Head of caudate nucleus (tissue), 42 donors: ENCODE measurements around the gene SNAPIN.

Experiments used
- DNase-seq, 42 donors: peaks; one replicate each; pipeline versions ENCODE4 v3.0.0 to v3.0.0-alpha.2; 2020 to 2021; ENCODE audit warnings: mixed read lengths in 7 of 42
- intact Hi-C: fragments of 100-400 bp; cut with DNase I; formaldehyde crosslinking; loops from one replicate; pipeline ENCODE4 v1.15.0; 2022

SNAPIN gene

DNA sequence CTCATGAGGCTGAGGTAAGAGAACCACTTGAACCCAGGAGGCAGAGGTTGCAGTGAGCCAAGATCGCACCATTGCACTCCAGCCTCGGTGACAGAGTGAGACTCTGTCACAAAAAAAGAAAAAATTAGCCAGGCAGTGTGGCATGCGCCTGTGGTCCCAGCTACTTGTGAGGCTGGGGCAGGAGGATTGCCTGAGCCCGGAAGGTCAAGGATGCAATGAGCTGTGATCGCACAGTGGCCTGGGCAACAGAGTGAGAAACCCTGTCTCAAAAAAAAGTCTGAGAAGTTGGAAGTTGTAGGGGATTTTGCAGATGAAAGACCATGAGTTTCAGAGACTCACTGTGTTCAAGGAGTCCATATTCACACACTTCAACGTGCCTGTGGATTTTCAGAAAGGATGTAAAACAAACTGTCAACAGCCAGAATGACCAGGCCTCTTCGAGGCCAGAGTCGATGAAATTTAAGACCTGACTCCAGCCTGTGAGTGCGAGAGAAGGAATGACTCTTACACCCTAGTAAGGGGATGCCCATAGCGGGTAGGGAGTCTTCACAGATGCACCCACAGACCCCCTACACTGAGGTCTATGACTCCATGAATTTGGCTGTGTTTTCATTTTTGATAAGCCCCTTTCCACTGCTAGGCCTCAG, 33.4 kb upstream of the SNAPIN start:
- DNase-seq: peak in 1 of 42 donors; percentile 4
- intact Hi-C loops: no loop called here

DNA sequence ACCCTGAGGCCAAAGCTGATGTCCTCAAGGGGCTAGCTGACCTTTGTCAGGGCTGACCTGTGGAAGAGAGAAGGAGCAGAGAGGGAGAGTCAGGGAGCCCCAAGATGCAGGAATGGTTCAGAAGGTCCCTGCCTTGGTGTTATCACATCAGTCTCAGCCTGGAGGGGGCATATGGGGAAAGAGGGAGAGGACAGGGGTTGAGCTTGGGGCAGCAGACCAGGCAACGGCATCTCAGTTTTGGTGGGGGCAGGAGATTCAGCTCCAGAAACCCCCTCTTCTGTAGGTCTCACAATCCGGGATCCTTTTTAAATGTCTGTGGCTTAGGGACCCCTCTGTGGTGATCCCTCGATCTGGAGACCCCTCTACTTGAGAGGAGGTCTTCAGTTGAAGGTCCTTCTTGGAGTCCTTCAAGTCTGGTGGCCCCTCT, 32.0 kb upstream of the SNAPIN start:
- intact Hi-C loops: no loop called here
- no peak for DNase-seq

DNA sequence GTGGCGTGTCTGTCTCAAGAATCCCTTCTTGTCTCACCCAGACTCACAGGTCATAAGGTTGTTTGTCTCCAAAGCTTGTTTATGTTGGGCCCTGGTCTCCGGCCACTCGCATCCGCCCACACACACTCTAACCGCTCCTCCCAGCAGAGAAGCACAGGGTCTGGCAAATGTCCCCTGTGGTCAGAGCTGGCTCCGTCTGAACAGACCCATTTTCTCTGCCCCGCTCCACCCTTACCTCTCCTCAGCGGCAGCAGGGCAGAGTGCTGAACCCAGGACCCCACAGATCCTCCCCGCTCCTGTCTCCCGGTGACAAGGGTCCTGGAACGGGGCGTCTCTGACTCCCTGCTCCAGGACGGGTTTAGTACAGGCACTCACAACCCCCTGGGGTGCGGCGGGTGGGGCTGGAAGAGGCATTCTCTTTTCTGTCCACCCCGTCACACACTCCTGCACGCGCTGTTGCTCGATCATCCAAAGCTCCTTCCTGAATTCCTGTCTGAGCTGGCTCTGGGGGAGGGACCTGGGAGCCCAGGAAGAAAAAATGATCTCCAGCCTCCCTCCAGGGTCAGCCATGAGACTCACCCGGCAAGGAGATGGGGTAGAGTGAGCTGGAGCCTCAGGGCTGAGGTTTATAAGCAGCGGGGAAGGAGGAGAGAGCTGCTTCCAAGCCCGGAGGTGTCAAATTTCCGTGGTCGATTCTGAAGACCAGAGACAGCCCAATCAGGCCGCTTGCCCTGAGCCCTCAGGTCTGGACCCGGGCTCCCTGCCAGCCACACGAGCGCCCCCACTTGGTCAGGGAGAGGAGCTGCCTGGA, 31.4 kb upstream of the SNAPIN start, which contains the start of gene S100A13:
TSS of gene S100A13 (minus strand) at position 602 of the 811 bp plus-strand sequence. CDS start 1,033 bp downstream, outside the sequence.
- DNase-seq: peak in 40 of 42 donors; percentile 29 to 86 (median 66)
- intact Hi-C loops: no loop called here

DNA sequence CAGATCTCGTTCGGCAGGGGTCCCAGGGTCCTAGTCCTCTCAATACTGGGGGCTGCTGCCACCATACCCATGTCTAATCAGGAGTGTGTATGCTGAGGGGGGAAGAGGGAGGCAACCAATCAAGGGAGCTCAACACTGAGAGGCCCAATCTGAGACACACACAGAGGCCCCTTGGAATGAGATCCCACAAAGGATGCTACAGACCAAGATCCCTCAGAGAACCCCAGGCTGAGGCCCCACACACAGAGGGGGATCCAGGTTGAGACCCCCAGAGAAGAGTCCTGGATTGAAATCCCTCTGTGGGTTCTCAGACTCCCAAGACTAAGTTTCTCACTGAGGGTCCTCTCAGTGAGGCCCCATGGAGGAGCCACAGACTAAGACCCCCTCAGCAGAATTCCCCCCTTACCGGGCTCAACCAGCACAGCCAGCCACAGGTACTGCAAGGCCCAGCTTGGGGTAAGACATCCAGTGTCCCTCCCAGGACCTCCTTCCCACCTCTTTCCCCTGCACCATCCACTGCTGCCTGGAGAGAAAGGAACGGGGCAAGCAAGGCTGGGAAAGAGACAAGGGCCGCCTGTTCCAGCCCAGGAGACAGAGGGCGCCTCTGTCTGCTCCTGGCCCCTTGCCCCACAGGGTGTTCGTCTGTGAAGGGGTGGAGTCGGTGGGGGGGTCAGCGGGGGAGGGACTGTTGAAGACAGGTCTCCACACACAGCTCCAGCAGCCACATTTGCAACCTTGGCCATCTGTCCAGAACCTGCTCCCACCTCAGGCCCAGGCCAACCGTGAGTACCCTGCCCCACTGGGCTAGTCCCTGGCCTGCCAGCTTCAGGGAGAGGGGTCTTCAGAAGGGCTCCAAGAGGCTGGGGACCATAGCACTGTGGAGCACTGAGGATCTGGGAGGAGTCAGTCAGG, 30.5 kb upstream of the SNAPIN start, which contains the start of gene S100A1:
TSS of gene S100A1 (plus strand) at position 720 of the 912 bp plus-strand sequence. CDS start 2,088 bp downstream, outside the sequence.
- intact Hi-C loops: loop anchor here (2.0 kb wide), 1 partner anchor 51 kb away; no protein-coding TSS in a partner anchor
- peak; percentile 50 to 92 (median 76) for DNase-seq

DNA sequence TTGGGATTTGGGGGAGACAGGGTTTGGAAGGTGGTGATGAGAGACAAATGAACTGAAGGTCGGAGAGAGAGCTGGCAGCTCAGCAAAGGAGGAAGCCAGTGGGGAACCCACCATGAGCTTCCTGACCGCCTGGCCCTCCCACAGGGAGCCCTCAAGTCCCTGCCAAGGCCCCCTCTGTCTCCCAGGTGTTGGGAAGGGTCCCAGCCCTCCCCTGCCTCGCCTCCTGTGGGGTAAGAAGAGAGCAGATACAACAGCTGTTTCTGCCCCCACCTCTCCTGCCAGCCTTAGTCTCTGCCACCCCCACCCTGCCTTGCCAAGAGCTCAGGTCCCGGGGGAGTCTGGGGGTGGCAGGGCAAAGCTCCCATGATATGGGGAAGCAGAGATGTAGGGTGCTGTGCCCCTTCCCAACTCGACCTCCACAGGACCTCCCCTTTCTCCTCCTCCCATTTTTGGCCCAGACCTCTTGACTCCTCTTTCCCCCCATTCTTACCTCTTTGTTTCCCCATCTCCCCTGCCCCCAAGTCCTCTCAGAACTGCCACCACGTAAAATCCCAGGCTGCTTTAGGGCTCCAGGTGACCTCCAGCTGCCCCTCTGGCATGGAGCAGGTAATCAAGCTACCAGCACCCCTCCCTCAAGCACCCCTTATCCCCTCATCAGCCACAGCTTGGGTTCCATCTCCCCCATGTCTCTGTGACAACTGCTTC, 29.7 kb upstream of the SNAPIN start:
- peak in 25 of 42 donors; percentile 32 to 85 (median 56) for DNase-seq
- intact Hi-C loops: loop anchor here (2.0 kb wide), 1 partner anchor 52 kb away; no protein-coding TSS in a partner anchor

DNA sequence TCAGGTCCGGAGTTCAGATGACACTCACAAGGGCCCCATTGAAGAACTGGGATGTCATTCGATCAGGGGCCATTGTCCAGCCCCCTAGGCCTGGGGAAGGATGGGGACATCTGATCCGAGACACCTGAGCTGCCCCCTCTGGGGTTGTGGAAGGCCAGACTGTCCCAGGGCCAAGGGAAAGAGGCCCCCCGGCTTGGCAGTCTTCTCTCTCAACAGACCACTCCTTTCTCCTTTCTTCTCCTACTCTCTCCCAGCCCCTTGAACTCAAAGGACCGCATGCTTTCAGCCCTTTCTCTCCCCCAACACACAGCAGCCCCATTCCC, 29.2 kb upstream of the SNAPIN start:
- peak in 1 of 42 donors; percentile 6 for DNase-seq
- intact Hi-C loops: loop anchor here (2.0 kb wide), 1 partner anchor 53 kb away; no protein-coding TSS in a partner anchor

DNA sequence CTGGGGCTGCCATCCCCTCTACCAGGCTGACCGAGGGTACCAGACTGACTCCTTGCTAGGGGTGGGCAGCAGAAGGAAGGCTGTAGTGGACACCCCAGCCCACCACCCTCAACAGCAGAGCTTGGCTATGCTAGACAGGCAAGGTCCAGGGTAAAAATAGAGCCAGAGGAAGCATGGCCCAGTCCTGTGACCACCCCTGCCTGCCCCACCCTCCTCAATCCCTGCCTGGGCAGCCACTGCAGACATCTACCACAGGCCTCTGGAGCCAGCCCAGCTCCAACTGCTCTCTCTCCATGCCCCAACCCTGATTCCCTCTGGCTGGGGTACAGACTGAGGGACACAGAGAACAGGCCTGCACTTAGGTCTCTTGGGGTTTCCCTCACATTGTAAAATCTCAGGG, 28.5 kb upstream of the SNAPIN start:
- peak in 24 of 42 donors; percentile 13 to 70 (median 52) for DNase-seq
- intact Hi-C loops: loop anchor here (2.0 kb wide), 1 partner anchor 53 kb away; no protein-coding TSS in a partner anchor

DNA sequence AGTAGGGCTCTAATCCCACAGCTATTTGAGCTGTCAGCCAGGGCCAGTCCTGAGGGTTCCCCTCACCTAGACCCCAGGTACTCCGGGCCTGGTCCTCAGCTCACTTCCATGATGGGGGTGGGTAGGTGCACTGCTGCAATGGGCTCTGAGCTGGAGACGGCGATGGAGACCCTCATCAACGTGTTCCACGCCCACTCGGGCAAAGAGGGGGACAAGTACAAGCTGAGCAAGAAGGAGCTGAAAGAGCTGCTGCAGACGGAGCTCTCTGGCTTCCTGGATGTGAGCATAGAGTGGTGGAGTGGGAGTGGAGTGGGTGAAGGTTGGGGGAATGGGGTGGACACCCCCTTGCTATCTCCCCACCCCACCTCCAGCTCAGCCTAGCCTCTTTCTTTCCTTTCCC, 28.1 kb upstream of the SNAPIN start:
- peak in 1 of 42 donors; percentile 28 for DNase-seq
- intact Hi-C loops: no loop called here

DNA sequence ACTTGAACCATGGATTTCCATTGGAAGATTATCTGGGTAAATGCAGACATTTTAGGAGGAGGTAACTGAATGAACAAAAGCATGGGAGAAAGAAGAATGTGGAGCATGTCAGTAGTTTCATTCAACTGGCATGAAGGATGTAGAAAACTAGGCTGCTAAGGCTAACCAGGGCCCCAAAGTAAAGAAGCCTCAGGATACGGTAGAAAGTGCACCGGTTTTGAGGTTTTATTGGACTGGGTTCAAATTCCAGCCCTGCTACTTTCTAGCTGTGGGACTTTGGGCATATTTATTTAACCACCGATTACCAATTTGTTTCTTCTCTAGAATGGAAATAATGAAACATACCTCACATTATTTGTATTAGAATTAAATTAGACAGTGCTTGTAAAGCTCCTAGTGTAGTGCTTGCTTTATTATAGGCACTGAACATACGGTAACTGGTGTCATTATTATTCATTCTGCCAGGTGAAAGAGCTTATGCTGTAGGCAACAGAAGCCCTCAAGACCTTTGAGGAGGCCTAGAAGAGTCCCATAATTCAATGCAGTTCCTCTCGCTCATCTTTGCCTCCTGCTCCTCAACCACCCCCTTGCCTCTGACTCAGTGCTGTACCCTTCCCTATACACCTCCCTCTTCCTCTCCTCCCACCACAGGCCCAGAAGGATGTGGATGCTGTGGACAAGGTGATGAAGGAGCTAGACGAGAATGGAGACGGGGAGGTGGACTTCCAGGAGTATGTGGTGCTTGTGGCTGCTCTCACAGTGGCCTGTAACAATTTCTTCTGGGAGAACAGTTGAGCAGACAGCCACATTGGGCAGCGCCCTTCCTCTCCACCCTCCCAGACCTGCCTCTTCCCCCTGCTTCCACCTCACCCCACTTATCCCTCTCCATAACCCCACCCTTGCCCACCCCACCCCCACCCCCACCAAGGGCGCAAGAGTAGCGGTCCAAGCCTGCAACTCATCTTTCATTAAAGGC, 27.2 kb upstream of the SNAPIN start:
- intact Hi-C loops: no loop called here
- DNase-seq: peak in 24 of 42 donors; percentile 30 to 88 (median 57)

DNA sequence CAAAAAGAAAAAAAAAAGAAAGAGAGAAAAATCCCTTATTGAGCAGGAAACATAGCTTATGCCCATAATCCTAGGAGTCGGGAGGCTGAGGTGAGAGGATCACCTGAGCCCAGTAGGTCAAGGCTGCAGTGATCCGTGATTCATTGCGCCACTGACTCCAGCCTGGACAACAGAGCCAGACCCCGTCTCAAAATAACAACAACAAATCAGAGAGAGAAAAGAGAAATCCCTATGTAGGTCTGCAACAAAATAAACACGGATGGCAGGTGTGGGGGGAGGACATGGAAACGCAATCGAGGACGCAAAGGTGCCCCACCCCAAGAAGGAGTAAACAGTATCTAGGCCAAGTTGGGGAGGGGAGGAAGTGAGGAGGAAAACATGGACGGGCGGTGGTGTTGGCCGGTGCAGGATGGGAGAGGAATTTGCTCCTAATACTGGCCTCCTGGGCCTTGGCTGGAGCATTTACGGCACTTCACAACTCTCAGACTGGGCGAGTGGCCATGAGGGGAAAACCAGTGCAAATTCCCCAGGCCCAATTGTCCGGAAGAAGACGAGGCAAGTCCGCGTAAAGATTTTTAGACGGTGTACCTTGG, 25.2 kb upstream of the SNAPIN start:
- peak in 6 of 42 donors; percentile 8 to 49 (median 32) for DNase-seq
- intact Hi-C loops: no loop called here

DNA sequence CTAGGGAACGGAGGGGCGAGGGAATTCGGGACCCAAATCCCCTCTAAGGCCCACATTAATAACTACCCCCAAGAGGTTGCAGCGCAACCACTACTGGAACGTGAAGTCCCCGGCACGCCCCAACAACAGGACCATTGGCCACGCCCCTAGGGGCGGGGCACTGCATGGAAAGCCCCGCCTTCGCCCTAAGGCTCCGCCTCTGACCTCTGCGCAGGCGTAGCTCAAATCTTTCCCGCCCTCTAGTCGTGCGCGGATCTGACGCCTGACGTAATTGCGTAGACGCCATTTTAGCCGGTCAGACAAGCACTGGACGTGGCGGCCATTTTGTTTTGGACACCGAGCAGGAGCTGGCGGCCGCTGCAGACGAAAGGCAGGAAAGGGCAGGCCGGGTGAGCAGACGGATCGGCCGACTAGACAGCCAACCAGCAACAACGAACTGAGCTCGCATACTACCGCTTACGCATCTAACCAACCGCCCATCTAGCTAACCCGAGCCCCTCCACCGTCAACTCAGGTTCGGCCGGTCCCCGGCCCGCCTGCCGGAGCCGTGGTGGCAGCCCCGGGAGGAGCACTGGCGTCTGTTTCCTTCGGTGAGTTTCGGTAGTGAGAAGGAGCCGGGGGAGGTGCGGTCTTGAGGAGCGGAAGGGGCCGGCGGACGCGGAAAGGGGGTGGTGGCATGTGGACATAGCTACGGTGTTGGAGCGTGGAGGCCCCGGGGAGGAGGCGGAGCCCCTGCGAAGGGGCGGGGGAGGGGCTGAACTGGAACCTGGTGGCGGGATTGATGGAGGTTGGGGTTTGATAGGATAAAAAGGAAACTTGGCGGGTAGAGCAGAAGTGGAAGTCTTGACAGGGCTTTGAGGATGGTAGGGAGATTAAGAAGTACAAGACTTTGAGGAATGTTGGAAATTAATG, 24.5 kb upstream of the SNAPIN start, which contains the start of gene CHTOP:
TSS of gene CHTOP (plus strand) at position 313 of the 912 bp plus-strand sequence. CDS start 2,523 bp downstream, outside the sequence.
- DNase-seq: peak; percentile 97 to 100 (median 99)
- intact Hi-C loops: no loop called here

DNA sequence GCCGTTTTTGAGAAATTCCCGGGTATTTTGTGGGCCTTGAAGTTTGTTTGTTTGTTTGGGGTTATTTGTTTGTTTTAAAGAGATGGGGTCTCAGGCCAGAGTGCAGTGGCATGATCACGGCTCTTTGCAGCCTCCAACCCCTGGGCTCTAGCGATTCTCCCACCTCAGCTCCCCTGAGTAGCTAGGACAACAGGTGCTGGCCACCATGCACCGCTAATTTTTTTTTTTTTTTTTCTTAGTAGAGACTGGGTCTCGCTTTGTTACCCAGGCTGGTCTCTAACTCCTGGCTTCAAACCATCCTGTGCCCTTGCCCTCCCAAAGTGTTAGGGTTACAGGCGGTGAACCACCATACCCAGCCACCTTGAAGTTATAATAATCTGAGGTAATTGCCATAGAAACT, 22.6 kb upstream of the SNAPIN start:
- DNase-seq: no peak
- intact Hi-C loops: no loop called here

DNA sequence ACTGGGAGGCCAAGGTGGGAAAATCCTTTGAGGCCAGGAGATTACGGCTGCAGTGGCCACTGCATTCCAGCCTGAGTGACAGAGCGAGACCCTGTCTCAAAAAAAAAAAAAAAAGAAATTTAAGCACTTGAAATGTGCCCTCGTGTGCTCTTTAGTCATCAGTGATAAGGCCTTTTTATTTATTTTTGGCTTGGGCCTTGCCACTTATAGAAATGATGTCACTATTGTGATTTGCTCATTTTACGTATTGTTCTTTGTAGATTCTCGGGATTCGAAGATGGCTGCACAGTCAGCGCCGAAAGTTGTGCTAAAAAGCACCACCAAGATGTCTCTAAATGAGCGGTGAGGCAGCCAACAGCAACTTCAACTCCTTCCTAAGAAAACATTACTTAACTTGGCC, 22.2 kb upstream of the SNAPIN start:
- intact Hi-C loops: no loop called here
- DNase-seq: peak in 1 of 42 donors; percentile 24

DNA sequence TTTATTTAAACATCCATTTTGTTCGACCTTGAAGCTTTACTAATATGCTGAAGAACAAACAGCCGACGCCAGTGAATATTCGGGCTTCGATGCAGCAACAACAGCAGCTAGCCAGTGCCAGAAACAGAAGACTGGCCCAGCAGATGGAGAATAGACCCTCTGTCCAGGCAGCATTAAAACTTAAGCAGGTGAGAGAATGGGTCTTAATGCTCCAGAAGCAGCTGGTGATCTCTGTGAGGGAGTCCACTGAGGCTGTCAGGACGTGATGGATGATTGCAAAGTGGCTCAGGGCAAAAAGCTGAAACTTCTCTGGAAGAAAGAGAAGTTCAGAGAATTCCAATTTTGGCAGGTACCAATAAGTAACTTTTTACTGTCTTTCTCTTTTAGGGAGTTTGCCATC, 20.2 kb upstream of the SNAPIN start:
- intact Hi-C loops: no loop called here

DNA sequence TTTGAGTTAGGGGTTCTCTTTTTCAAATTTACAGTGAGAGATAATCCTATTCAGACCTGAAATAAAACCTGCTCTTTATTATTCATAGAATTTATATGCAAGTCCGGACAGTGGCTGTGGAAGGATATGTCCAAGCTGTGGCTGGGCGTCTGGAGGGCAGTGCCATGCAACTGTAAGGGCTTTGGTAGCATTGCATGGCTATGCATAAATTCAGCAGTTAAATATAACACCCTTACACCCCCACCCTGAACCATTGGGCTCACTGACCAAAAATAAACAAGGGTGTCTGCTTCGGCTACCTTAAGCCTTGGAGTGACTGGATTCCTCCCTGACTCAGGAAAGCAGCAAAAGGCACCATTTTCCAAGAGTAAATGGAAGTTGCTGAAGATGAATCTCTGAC, 19.2 kb upstream of the SNAPIN start:
- intact Hi-C loops: no loop called here
- peak in 2 of 42 donors; percentile 12 to 28 for DNase-seq

More for the DNA sequence above, 20.2 kb upstream of the SNAPIN start:
- peak in 1 of 42 donors; percentile 4 for DNase-seq
